Thoracic aorta (tissue), 2 donors: ENCODE data around the gene HRCT1. TPM values are rescaled to one million over a fixed set of nuclear protein-coding genes. Genes with fewer than 3 reads are reported as not detected.

Experiments used
- ATAC-seq: fragments of 150-250 bp; one replicate; pipeline ENCODE4 v1.8.0; 2017; ENCODE audit warnings: low read depth; ENCODE audit not compliant: insufficient number of reproducible peaks, low FRiP score
- DNase-seq: peaks from one replicate; pipeline ENCODE4 v3.0.0-alpha.2; 2020; ENCODE audit warnings: low spot score
- H3K27ac ChIP-seq, 2 donors: fragments of 200-600 bp; sonication (generic); 1 replicate in 1 of 2; 2 replicates in 1 of 2; pipeline ENCODE4 v1.5.1; 2016; ENCODE audit warnings: mild to moderate bottlenecking in 2 of 2, moderate library complexity in 2 of 2
- H3K27me3 ChIP-seq: fragments of 200-600 bp; sonication (generic); replicated peaks from 2 replicates; pipeline ENCODE4 v1.6.0; 2016; ENCODE audit warnings: mild to moderate bottlenecking; ENCODE audit not compliant: insufficient read depth
- H3K36me3 ChIP-seq: fragments of 200-600 bp; sonication (generic); one replicate; pipeline ENCODE4 v1.5.1; 2016
- H3K4me1 ChIP-seq, 2 donors: fragments of 200-600 bp; sonication (generic); 1 replicate in 1 of 2; 2 replicates in 1 of 2; pipeline versions ENCODE4 v1.5.1 to v1.6.0; 2016; ENCODE audit warnings: low read depth in 2 of 2, mild to moderate bottlenecking in 1 of 2; ENCODE audit not compliant: control insufficient read depth in 1 of 2
- H3K4me3 ChIP-seq: fragments of 200-600 bp; sonication (generic); 2 replicates; pipeline ENCODE4 v1.5.1; 2016; ENCODE audit warnings: mild to moderate bottlenecking
- H3K9me3 ChIP-seq: fragments of 200-600 bp; sonication (generic); 2 replicates; pipeline ENCODE4 v1.5.1; 2016
- total RNA-seq, 2 donors: library from RNA; depleted of rRNA; stranded (reverse); fragments of >200 nt; gene quantifications; one replicate each; pipeline versions ENCODE4 v1.1.0 to v1.2.3, GENCODE V29; 2016
- TF ChIP-seq, protein P1 (sequence below): fragments of 200-600 bp; sonication (generic); IDR thresholded peaks from one replicate; pipeline ENCODE4 v1.5.1; 2019; ENCODE audit warnings: antibody characterized with exemption

The HRCT1 gene
- total RNA-seq = 10 to 100 TPM; 20.4 to 23.6 TPM

DNA sequence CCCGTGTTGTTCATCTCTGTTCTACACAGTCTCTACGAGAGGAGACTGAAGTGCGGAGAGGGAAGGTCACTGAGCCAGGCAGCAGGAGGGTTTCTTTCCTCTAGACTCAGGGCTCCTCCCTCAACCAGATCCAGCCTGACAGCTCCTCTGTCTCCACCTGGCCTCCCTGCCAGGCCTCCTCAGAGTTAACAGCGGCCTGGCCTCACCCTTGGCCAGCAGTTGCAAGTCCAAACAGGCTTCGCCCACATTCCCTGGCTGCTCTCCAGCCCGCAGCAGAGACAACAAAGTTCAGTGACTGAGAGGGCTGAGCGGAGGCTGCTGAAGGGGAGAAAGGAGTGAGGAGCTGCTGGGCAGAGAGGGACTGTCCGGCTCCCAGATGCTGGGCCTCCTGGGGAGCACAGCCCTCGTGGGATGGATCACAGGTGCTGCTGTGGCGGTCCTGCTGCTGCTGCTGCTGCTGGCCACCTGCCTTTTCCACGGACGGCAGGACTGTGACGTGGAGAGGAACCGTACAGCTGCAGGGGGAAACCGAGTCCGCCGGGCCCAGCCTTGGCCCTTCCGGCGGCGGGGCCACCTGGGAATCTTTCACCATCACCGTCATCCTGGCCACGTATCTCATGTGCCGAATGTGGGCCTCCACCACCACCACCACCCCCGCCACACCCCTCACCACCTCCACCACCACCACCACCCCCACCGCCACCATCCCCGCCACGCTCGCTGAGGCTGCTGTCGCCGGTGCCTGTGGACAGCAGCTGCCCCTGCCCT is at the start of gene HRCT1:
TSS of gene HRCT1 (plus strand) at position 291 of the 768 bp plus-strand sequence. CDS start at position 377, 86 bp downstream.
- peaks cover 65 to 79% of the 10 kb centered on the region in 2 donors for H3K4me1 ChIP-seq
- H3K9me3 ChIP-seq = no peaks in the 10 kb centered on the region
- peak within 1 kb of the TSS; percentile 99 to 100 for H3K27ac ChIP-seq
- TF ChIP-seq, protein P1, sequence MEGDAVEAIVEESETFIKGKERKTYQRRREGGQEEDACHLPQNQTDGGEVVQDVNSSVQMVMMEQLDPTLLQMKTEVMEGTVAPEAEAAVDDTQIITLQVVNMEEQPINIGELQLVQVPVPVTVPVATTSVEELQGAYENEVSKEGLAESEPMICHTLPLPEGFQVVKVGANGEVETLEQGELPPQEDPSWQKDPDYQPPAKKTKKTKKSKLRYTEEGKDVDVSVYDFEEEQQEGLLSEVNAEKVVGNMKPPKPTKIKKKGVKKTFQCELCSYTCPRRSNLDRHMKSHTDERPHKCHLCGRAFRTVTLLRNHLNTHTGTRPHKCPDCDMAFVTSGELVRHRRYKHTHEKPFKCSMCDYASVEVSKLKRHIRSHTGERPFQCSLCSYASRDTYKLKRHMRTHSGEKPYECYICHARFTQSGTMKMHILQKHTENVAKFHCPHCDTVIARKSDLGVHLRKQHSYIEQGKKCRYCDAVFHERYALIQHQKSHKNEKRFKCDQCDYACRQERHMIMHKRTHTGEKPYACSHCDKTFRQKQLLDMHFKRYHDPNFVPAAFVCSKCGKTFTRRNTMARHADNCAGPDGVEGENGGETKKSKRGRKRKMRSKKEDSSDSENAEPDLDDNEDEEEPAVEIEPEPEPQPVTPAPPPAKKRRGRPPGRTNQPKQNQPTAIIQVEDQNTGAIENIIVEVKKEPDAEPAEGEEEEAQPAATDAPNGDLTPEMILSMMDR = no peak
- DNase-seq (peak; percentile 81), ATAC-seq (peak; percentile 7)
- no peaks in the 10 kb centered on the region for H3K36me3 ChIP-seq
- no peaks in the 10 kb centered on the region for H3K27me3 ChIP-seq
- peak within 1 kb of the TSS; percentile 51 for H3K4me3 ChIP-seq

DNA sequence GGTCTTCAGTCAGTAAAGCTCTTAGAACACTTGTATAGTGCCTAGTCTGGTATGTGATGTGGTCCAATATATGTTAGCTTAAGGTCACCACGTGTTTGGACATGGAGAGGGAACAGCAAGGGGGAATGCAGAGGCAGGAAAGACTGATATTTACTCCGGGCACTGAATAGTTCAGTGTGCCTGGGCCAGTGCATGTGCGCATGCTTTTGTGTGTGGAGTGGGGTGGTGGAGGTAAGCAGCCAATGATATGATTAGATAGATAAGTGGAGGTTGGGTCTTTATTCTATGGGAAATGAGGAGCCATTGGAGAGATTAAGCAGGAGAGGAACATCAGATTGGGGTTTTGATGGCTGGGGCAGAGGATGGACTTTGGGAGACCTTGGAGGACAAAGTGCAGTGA is 49.8 kb upstream of the HRCT1 start:
- H3K27ac ChIP-seq = no peak overlapping the region
- no peaks in the 10 kb centered on the region for H3K9me3 ChIP-seq
- H3K4me3 ChIP-seq = no peak overlapping the region
- ATAC-seq (no peak), DNase-seq (no peak)
- H3K27me3 ChIP-seq = no peaks in the 10 kb centered on the region
- no peaks in the 10 kb centered on the region for H3K4me1 ChIP-seq
- H3K36me3 ChIP-seq = peaks cover 4% of the 10 kb centered on the region
- TF ChIP-seq, protein P1 = no peak

DNA sequence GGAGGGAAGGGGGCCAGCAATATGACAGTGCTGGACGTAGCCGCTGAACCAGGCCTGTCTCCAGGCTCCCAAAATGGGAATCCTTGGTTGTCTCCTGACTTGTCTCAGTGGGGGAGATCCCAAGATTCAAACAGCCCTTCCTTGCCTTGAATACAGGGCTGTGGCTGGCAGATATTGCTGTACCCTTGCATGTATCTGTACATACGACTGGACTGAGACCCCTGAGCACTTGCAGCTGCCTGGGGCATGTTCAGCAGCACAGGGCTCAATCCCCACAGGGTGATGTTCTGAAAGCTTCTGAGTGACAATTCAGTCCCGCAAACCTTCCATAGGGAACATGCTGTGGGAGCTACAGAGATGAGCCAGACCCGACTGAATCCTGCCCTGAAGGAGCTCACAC is 49.1 kb upstream of the HRCT1 start:
- TF ChIP-seq, protein P1 = no peak

DNA sequence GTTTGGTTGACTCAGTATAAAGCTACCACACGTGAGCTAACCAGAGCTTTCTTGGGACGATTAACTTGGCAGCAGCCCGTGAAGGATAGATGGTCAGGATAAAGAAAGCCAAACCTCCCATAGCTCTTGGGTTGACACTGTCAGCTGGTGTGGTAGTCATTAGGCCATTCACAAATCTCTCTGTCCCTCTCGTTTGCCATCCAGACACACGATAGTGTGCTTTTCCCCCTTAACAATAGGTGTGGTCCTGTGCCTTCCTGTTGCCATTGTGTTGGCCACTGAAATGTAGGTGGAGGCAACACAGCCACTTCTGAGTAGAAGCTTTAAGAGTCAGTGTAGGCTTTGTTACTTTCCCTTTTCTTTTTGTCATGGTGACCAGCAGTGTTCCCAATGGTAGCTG is 47.5 kb upstream of the HRCT1 start:
- TF ChIP-seq, protein P1 = no peak
- no peak overlapping the region for H3K4me3 ChIP-seq
- ATAC-seq = no peak
- H3K27ac ChIP-seq = no peak overlapping the region
- DNase-seq = no peak
- H3K36me3 ChIP-seq = peaks cover 4% of the 10 kb centered on the region
- H3K27me3 ChIP-seq = no peaks in the 10 kb centered on the region
- no peaks in the 10 kb centered on the region for H3K9me3 ChIP-seq
- no peaks in the 10 kb centered on the region for H3K4me1 ChIP-seq

More for the DNA sequence above, 49.1 kb upstream of the HRCT1 start:
- Histone ChIP-seq H3K27me3 (no peaks in the 10 kb centered on the region), H3K4me3 (no peak overlapping the region), H3K27ac (no peak overlapping the region), H3K4me1 (no peaks in the 10 kb centered on the region), H3K9me3 (no peaks in the 10 kb centered on the region), H3K36me3 (peaks cover 4% of the 10 kb centered on the region)
- no peak for DNase-seq
- ATAC-seq = no peak

DNA sequence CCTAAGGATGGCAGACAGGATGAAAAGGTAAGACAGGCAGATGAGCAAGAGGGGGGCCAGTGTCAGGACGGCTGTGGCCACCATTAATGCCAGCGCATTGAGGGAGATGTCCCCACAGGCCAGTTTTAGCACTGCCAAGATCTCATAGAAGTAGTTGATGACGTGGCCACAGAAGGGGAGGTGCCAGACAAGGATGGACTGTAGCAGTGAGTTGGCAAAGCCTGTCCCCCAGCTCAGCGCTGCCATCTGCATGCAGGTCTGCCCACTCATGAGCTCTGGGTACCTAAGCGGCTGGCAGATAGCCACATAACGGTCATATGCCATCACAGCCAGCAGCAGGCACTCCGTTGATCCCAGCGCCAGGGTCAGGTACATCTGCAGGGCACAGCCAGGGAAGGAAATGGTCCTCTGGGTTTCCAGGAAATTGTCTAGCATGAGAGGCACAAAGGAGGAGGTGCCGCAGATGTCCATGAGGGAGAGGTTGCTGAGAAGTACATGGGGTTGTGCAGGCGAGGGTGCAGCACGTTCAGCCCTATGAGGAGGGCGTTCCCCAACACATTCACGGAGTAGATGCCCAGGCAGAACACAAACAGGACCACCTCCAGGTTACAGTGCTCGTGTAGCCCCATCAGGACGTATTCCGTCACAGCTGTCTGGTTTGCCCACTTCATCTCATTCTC is 46.6 kb upstream of the HRCT1 start:
- ATAC-seq (no peak), DNase-seq (no peak)
- no peaks in the 10 kb centered on the region for H3K36me3 ChIP-seq
- no peaks in the 10 kb centered on the region for H3K9me3 ChIP-seq
- H3K27ac ChIP-seq = no peak overlapping the region
- TF ChIP-seq, protein P1 = no peak
- H3K4me1 ChIP-seq = no peaks in the 10 kb centered on the region
- no peak overlapping the region for H3K4me3 ChIP-seq
- H3K27me3 ChIP-seq = no peaks in the 10 kb centered on the region
